Transverse colon (tissue), 4 donors: ENCODE results near the gene MGAT4A.

Experiments
- POLR2A ChIP-seq: fragments of 450-650 bp; IDR thresholded peaks from one replicate; pipeline ENCODE4 v1.6.1; 2016; ENCODE audit warnings: antibody characterized with exemption, mild to moderate bottlenecking, moderate library complexity
- POLR2AphosphoS5 ChIP-seq, 3 donors: sonication (generic); formaldehyde crosslinking; IDR thresholded peaks; one replicate each; pipeline ENCODE4 v1.6.1; 2016; ENCODE audit warnings: antibody characterized with exemption in 3 of 3
- TF ChIP-seq, protein P1 (sequence below), 5 experiments: fragments of 200-600 bp in 3 of 5; fragments of 450-650 bp in 2 of 5; sonication (generic) in 3 of 5; IDR thresholded peaks; 1 replicate in 2 of 5; 2 replicates in 3 of 5; pipeline ENCODE4 v1.5.1; 2016 to 2017; ENCODE audit warnings: antibody characterized with exemption in 5 of 5, inconsistent platforms in 3 of 5, mild to moderate bottlenecking in 2 of 5, moderate library complexity in 1 of 5

GRCh38 chr2:98605076-98605475, 125.9 kb downstream of the MGAT4A start:
- TF ChIP-seq POLR2A: no peak
- TF ChIP-seq, protein P1, sequence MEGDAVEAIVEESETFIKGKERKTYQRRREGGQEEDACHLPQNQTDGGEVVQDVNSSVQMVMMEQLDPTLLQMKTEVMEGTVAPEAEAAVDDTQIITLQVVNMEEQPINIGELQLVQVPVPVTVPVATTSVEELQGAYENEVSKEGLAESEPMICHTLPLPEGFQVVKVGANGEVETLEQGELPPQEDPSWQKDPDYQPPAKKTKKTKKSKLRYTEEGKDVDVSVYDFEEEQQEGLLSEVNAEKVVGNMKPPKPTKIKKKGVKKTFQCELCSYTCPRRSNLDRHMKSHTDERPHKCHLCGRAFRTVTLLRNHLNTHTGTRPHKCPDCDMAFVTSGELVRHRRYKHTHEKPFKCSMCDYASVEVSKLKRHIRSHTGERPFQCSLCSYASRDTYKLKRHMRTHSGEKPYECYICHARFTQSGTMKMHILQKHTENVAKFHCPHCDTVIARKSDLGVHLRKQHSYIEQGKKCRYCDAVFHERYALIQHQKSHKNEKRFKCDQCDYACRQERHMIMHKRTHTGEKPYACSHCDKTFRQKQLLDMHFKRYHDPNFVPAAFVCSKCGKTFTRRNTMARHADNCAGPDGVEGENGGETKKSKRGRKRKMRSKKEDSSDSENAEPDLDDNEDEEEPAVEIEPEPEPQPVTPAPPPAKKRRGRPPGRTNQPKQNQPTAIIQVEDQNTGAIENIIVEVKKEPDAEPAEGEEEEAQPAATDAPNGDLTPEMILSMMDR (IDR thresholded peaks at IDR 0.05): no peak
- no peak for TF ChIP-seq POLR2AphosphoS5 (IDR thresholded peaks at IDR 0.05)
